Measurements from ENCODE around the gene FNDC3B.

The FNDC3B gene

DNA sequence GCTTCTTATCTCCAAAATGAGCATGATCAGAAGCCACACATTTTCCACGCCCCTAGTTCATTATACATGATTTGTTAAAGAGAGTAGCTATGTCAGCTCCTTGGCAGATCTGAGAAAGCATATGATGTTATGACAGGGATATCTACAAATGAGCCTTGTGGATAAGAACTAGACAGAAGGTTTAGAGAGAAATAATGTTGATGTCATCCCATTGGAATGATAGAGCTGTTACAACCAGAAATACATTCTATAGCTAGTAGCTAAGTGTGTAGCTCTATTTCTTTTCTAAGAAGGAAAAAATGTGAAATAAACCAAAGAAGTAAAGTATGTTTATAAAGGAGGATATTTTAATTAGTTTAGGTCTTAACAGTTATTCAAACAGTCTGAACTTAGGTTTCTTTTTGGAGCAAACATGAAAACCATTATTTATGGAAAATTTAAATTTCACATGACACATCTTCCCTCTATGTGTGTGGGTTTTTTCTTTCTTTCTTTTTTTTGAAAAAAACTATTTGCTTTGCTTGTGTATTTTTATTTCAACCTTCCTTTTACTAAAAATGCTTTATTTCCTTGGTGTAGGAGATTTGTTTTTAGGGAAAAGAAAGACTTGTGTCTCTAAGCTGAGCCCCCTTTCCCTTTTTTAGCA is 241.2 kb downstream of the FNDC3B start:
- TF ChIP-seq SIN3A (IDR thresholded peaks at IDR 0.05; ENCODE audit: borderline replicate concordance, insufficient read depth, low read length) (no peak), TAF1 (IDR thresholded peaks at IDR 0.05; ENCODE audit: borderline replicate concordance, insufficient read depth, low read length) (no peak), FOXP2 (optimal IDR thresholded peaks at IDR 0.05; ENCODE audit: borderline replicate concordance, extremely low read depth, extremely low read length, insufficient read depth) (no peak), POLR2AphosphoS5 (IDR thresholded peaks at IDR 0.05; ENCODE audit: low read depth, low read length) (no peak)
- TF ChIP-seq, protein P1, sequence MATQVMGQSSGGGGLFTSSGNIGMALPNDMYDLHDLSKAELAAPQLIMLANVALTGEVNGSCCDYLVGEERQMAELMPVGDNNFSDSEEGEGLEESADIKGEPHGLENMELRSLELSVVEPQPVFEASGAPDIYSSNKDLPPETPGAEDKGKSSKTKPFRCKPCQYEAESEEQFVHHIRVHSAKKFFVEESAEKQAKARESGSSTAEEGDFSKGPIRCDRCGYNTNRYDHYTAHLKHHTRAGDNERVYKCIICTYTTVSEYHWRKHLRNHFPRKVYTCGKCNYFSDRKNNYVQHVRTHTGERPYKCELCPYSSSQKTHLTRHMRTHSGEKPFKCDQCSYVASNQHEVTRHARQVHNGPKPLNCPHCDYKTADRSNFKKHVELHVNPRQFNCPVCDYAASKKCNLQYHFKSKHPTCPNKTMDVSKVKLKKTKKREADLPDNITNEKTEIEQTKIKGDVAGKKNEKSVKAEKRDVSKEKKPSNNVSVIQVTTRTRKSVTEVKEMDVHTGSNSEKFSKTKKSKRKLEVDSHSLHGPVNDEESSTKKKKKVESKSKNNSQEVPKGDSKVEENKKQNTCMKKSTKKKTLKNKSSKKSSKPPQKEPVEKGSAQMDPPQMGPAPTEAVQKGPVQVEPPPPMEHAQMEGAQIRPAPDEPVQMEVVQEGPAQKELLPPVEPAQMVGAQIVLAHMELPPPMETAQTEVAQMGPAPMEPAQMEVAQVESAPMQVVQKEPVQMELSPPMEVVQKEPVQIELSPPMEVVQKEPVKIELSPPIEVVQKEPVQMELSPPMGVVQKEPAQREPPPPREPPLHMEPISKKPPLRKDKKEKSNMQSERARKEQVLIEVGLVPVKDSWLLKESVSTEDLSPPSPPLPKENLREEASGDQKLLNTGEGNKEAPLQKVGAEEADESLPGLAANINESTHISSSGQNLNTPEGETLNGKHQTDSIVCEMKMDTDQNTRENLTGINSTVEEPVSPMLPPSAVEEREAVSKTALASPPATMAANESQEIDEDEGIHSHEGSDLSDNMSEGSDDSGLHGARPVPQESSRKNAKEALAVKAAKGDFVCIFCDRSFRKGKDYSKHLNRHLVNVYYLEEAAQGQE (IDR thresholded peaks at IDR 0.05; ENCODE audit: insufficient read depth in 1 of 2, low read depth in 2 of 2, low read length in 2 of 2), result no peak

DNA sequence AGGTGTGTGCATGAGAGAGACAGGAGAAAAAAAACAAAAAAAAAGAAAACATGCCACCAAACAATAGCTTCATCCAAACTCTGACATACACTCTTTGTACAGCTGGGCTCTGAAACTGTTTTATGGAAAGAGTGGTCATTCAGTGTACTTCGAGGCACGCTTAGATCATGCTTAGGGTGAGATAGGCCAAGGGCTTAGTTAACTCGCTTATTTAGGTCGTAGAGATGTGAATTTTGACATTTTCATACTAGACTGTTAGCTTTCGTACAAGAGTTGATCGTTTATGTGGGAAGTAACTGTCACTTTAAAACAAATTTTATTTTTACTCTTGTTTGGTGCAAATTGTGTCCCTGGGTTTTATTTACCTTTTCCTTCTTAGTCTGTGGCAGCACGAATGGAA is 242.5 kb downstream of the FNDC3B start:
- no peak for TF ChIP-seq TAF1 (IDR thresholded peaks at IDR 0.05; ENCODE audit: borderline replicate concordance, insufficient read depth, low read length)
- TF ChIP-seq, protein P1 (IDR thresholded peaks at IDR 0.05; ENCODE audit: insufficient read depth in 1 of 2, low read depth in 2 of 2, low read length in 2 of 2), result no peak
- no peak for TF ChIP-seq SIN3A (IDR thresholded peaks at IDR 0.05; ENCODE audit: borderline replicate concordance, insufficient read depth, low read length)
- TF ChIP-seq FOXP2 (optimal IDR thresholded peaks at IDR 0.05; ENCODE audit: borderline replicate concordance, extremely low read depth, extremely low read length, insufficient read depth), result no peak
- TF ChIP-seq POLR2AphosphoS5 (IDR thresholded peaks at IDR 0.05; ENCODE audit: low read depth, low read length), result no peak

DNA sequence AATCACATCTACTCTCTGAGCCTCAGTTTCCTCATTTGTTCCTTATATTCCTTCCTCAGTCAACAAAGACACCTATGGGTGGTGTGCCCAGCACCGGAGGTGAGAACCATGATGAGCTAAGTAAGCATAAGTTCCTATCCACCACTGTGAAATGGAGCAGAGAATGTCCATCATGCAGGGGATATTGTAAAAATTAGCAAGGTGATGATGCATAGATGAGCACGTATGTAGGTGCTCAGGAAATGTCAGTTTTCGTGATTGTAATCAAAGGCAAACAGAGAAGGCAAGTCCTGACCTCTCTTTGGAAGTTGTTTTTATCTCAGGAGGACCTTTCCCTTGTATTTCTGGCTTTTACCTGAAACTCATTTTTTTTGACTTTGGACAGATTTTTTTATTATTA is 243.5 kb downstream of the FNDC3B start:
- TF ChIP-seq SIN3A (IDR thresholded peaks at IDR 0.05; ENCODE audit: borderline replicate concordance, insufficient read depth, low read length) (no peak), POLR2AphosphoS5 (IDR thresholded peaks at IDR 0.05; ENCODE audit: low read depth, low read length) (no peak), FOXP2 (optimal IDR thresholded peaks at IDR 0.05; ENCODE audit: borderline replicate concordance, extremely low read depth, extremely low read length, insufficient read depth) (no peak), TAF1 (IDR thresholded peaks at IDR 0.05; ENCODE audit: borderline replicate concordance, insufficient read depth, low read length) (no peak)
- TF ChIP-seq, protein P1 (IDR thresholded peaks at IDR 0.05; ENCODE audit: insufficient read depth in 1 of 2, low read depth in 2 of 2, low read length in 2 of 2), result no peak

DNA sequence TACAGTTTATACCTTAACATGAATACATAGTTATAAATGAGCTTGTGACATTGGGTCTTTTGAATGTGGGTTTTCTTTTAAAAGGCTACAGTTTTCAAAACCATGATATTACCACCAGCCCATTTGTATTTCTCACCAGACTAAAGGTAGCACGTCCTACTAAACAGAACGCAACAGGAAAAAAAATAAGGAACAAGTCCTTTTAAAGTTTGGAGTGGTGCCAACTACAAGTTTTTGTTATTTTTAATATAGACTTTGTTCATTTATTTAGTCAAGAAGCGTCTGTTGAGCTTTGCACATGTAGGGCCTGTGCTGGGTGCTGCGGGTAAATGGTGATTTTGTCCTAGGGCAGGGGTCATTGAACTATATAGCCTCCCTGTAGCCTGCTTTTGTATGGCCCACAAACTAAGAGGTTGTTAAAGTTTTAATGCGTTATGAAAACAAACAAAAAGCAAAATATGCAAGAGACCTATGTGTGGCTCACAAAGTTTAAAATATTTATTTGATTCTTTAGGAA is 244.5 kb downstream of the FNDC3B start:
- TF ChIP-seq, protein P1 (IDR thresholded peaks at IDR 0.05; ENCODE audit: insufficient read depth in 1 of 2, low read depth in 2 of 2, low read length in 2 of 2), result no peak
- no peak for TF ChIP-seq FOXP2 (optimal IDR thresholded peaks at IDR 0.05; ENCODE audit: borderline replicate concordance, extremely low read depth, extremely low read length, insufficient read depth)
- TF ChIP-seq POLR2AphosphoS5 (IDR thresholded peaks at IDR 0.05; ENCODE audit: low read depth, low read length), result no peak
- no peak for TF ChIP-seq TAF1 (IDR thresholded peaks at IDR 0.05; ENCODE audit: borderline replicate concordance, insufficient read depth, low read length)
- no peak for TF ChIP-seq SIN3A (IDR thresholded peaks at IDR 0.05; ENCODE audit: borderline replicate concordance, insufficient read depth, low read length)

Measured in PFSK-1 (cell line).